GM20000 (cell line): ENCODE data around the gene KIF23.
A peak's percentile ranks its signal among the peaks of the same experiment; 100 is the strongest.

Experiments used
- DNase-seq: peaks from one replicate; pipeline ENCODE4 v3.0.0; 2012; ENCODE audit warnings: low spot score
- CTCF ChIP-seq: IDR thresholded peaks from 2 replicates; pipeline ENCODE4 v1.5.1; 2012; ENCODE audit warnings: mild to moderate bottlenecking, control low read depth; ENCODE audit errors: extremely low read depth, missing control alignments

Gene KIF23

GRCh38 chr15:69413822-69414700, at the start of gene KIF23:
Gene KIF23 (plus strand): TSS chr15:69414349. CDS start chr15:69414466, 117 bp downstream.
- DNase-seq: peak; percentile 98
- TF ChIP-seq CTCF: no peak

GRCh38 chr15:69367236-69367635, 46.9 kb upstream of the KIF23 start:
- DNase-seq: no peak
- no peak for TF ChIP-seq CTCF

- TF ChIP-seq CTCF: no peak
These were observed 44.5 kb upstream of the KIF23 start for GRCh38 chr15:69369631-69370030.

GRCh38 chr15:69373406-69373805, 40.7 kb upstream of the KIF23 start:
- no peak for TF ChIP-seq CTCF

More at GRCh38 chr15:69369631-69370030, 44.5 kb upstream of the KIF23 start:
- no peak for DNase-seq

GRCh38 chr15:69375151-69375790, 38.9 kb upstream of the KIF23 start:
- no peak for TF ChIP-seq CTCF
- no peak for DNase-seq

More at GRCh38 chr15:69373406-69373805, 40.7 kb upstream of the KIF23 start:
- no peak for DNase-seq

- no peak for TF ChIP-seq CTCF
- no peak for DNase-seq
These were observed 36.8 kb upstream of the KIF23 start for GRCh38 chr15:69377216-69377970.
